NCI-H446 treated with DMSO at 0.1 percent for 48 hours (cell line): ENCODE results near the gene VAMP7.
A peak's percentile ranks its signal among the peaks of the same experiment; 100 is the strongest.
"Not testable (repeated sequence)": the region's sequence is repeated elsewhere in the genome, so short reads cannot be mapped to it uniquely, and the experiment has no call there.

ENCODE experiments used
- DNase-seq: peaks from one replicate; lab custom pipeline; 2025; lab: John Stamatoyannopoulos, UW

VAMP7 gene

GRCh38 chrX:155907661-155908060, 26.5 kb downstream of the VAMP7 start:
- not testable (repeated sequence) for DNase-seq

- no peak for DNase-seq
Observed at GRCh38 chrX:155923200-155923599, 42.1 kb downstream of the VAMP7 start.

- DNase-seq = not testable (repeated sequence)
Observed at GRCh38 chrX:155930852-155931618, 49.9 kb downstream of the VAMP7 start.

- DNase-seq = no peak
Observed at GRCh38 chrX:155938132-155938531, 57.0 kb downstream of the VAMP7 start.

- no peak for DNase-seq
Observed at GRCh38 chrX:155949098-155949497, 68.0 kb downstream of the VAMP7 start.

- no peak for DNase-seq
Observed at GRCh38 chrX:155951237-155951789, 70.2 kb downstream of the VAMP7 start.

- DNase-seq = no peak
Observed at GRCh38 chrX:155953055-155953454, 71.9 kb downstream of the VAMP7 start.

GRCh38 chrX:155954793-155955192, 73.6 kb downstream of the VAMP7 start:
- no peak for DNase-seq

- no peak for DNase-seq
Observed at GRCh38 chrX:155956099-155956498, 75.0 kb downstream of the VAMP7 start.

- no peak for DNase-seq
Observed at GRCh38 chrX:155956649-155957048, 75.5 kb downstream of the VAMP7 start.

GRCh38 chrX:155957843-155958242, 76.7 kb downstream of the VAMP7 start:
- DNase-seq = no peak

- no peak for DNase-seq
Observed at GRCh38 chrX:155959018-155959587, 78.0 kb downstream of the VAMP7 start.

GRCh38 chrX:155962906-155963305, 81.8 kb downstream of the VAMP7 start:
- no peak for DNase-seq

- peak; percentile 54 for DNase-seq
Observed at GRCh38 chrX:155966876-155967275, 85.7 kb downstream of the VAMP7 start.

GRCh38 chrX:155967653-155968325, 86.6 kb downstream of the VAMP7 start:
- no peak for DNase-seq

- DNase-seq = no peak
Observed at GRCh38 chrX:155968326-155968661, 87.1 kb downstream of the VAMP7 start.

- no peak for DNase-seq
Observed at GRCh38 chrX:155968791-155969190, 87.6 kb downstream of the VAMP7 start.

- DNase-seq = not testable (repeated sequence)
Observed at GRCh38 chrX:155971658-155972057, 90.5 kb downstream of the VAMP7 start.

GRCh38 chrX:155972241-155972640, 91.1 kb downstream of the VAMP7 start:
- not testable (repeated sequence) for DNase-seq

GRCh38 chrX:155983326-155983725, 102.2 kb downstream of the VAMP7 start:
- no peak for DNase-seq

- no peak for DNase-seq
Observed at GRCh38 chrX:155985208-155985607, 104.1 kb downstream of the VAMP7 start.

- not testable (repeated sequence) for DNase-seq
Observed at GRCh38 chrX:155986995-155987394, 105.8 kb downstream of the VAMP7 start.

- DNase-seq = no peak
Observed at GRCh38 chrX:155988859-155989258, 107.7 kb downstream of the VAMP7 start.
